ENCODE measurements around the gene NOVA2. TPM values are rescaled to one million over a fixed set of nuclear protein-coding genes. Genes with fewer than 3 reads are reported as not detected.

The NOVA2 gene
- total and polyA plus RNA-seq, 10 donors, result 0.42 to 12.5 (median 3.7) TPM

- WGBS, 5 donors, result 19 to 23% (median 21%) methylated on average over 13 of the region's 13 CpGs
- intact Hi-C loops (cut with DNase I; ENCODE audit: low total_unique reads), result no loop called here
Measured at GRCh38 chr19:45995715-45996385, 22.2 kb upstream of the NOVA2 start.

DNA sequence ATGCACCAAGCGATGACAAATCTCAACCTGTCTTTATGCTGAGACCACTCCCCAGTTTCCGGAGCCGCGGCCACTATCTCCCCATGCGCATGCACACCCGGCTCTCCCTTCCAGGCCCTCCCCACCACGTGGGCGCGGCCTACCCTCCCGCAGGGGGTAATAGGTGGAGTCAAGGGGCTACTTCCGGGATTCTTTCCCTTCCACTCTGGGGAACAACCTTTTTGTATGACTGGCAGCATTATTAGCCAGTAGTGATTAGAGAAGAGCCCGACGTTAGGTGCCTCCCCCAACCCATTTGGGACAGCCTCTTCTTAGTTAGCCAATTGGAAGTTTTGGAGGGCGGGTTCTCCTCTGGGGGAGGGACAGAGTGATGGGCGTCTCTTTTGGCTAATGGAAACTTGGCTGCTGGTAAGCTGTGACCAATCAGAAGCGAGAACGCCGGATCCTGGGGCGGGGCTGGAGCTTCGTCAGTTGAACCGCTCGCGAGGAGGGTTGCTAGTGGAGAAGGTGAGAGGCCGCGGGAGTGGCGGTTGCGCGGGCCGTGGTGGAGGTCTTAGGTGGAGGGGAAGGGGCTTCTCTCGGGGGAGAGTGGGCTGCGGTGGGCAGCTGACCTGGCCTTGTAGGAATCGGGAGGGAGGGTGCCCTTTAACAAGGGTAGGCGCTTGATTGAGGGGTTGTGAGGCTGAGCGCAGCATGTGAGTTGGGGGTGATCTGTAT is 21.5 kb upstream of the NOVA2 start, which contains the start of gene CCDC61:
Gene CCDC61 (plus strand): TSS at position 470 of the 717 bp plus-strand sequence. CDS start 7,552 bp downstream, outside the sequence.
- intact Hi-C loops (cut with DNase I; ENCODE audit: low total_unique reads), result no loop called here
- 0 to 1% (median 1%) methylated on average over 32 to 34 of the region's 34 CpGs for WGBS, 5 donors
- peak within 1 kb of the TSS; percentile 53 to 79 (median 63) for H3K4me3 ChIP-seq

More at GRCh38 chr19:45995715-45996385, 22.2 kb upstream of the NOVA2 start:
- DNase-seq, result no peak
- Histone ChIP-seq H3K36me3 (peaks cover 0 to 12% (median 0%) of the 10 kb centered on the region in 6 donors), H3K27me3 (replicated peaks in 1 of 7) (peaks cover 0 to 15% (median 0%) of the 10 kb centered on the region in 7 donors), H3K4me3 (peak overlapping the region; percentile 39 to 79 (median 63)), H3K4me1 (peaks cover 11 to 44% (median 34%) of the 10 kb centered on the region in 6 donors), H3K9me3 (no peaks in the 10 kb centered on the region), H3K27ac (peak overlapping the region; percentile 36 to 91 (median 84))
- no peak for TF ChIP-seq POLR2AphosphoS5 (IDR thresholded peaks at IDR 0.05)
- no peak for TF ChIP-seq POLR2A (IDR thresholded peaks at IDR 0.05)
- TF ChIP-seq, protein P1, sequence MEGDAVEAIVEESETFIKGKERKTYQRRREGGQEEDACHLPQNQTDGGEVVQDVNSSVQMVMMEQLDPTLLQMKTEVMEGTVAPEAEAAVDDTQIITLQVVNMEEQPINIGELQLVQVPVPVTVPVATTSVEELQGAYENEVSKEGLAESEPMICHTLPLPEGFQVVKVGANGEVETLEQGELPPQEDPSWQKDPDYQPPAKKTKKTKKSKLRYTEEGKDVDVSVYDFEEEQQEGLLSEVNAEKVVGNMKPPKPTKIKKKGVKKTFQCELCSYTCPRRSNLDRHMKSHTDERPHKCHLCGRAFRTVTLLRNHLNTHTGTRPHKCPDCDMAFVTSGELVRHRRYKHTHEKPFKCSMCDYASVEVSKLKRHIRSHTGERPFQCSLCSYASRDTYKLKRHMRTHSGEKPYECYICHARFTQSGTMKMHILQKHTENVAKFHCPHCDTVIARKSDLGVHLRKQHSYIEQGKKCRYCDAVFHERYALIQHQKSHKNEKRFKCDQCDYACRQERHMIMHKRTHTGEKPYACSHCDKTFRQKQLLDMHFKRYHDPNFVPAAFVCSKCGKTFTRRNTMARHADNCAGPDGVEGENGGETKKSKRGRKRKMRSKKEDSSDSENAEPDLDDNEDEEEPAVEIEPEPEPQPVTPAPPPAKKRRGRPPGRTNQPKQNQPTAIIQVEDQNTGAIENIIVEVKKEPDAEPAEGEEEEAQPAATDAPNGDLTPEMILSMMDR (IDR thresholded peaks at IDR 0.05 in 8 of 11, conservative IDR thresholded peaks at IDR 0.05 in 3 of 11), result no peak

GRCh38 chr19:45994456-45994997 is 20.9 kb upstream of the NOVA2 start:
- DNase-seq, result no peak
- 7 to 14% (median 9%) methylated on average over 8 of the region's 8 CpGs for WGBS, 5 donors
- H3K27ac ChIP-seq, result peak overlapping the region in 4 of 8 donors; percentile 18 to 90 (median 46)
- peaks cover 0 to 12% (median 0%) of the 10 kb centered on the region in 6 donors for H3K36me3 ChIP-seq
- H3K4me1 ChIP-seq, result peaks cover 4 to 31% (median 21%) of the 10 kb centered on the region in 6 donors
- intact Hi-C loops (cut with DNase I; ENCODE audit: low total_unique reads), result no loop called here
- TF ChIP-seq POLR2AphosphoS5 (IDR thresholded peaks at IDR 0.05) (no peak), POLR2A (IDR thresholded peaks at IDR 0.05) (no peak)
- TF ChIP-seq, protein P1 (IDR thresholded peaks at IDR 0.05 in 8 of 11, conservative IDR thresholded peaks at IDR 0.05 in 3 of 11), result no peak
- H3K4me3 ChIP-seq, result peak overlapping the region; percentile 47 to 79 (median 62)
- no peaks in the 10 kb centered on the region for H3K9me3 ChIP-seq
- peaks cover 0 to 14% (median 0%) of the 10 kb centered on the region in 7 donors for H3K27me3 ChIP-seq (replicated peaks in 1 of 7)

More for the DNA sequence above, 21.5 kb upstream of the NOVA2 start, which contains the start of gene CCDC61:
- peaks cover 0 to 12% (median 0%) of the 10 kb centered on the region in 6 donors for H3K36me3 ChIP-seq
- peaks cover 7 to 37% (median 27%) of the 10 kb centered on the region in 6 donors for H3K4me1 ChIP-seq
- H3K27ac ChIP-seq, result peak within 1 kb of the TSS; percentile 36 to 91 (median 84)
- TF ChIP-seq POLR2AphosphoS5 (IDR thresholded peaks at IDR 0.05) (peak; percentile 88 to 94 (median 89)), POLR2A (IDR thresholded peaks at IDR 0.05) (peak; percentile 38 to 79 (median 52))
- TF ChIP-seq, protein P1 (IDR thresholded peaks at IDR 0.05 in 8 of 11, conservative IDR thresholded peaks at IDR 0.05 in 3 of 11), result peak in 2 of 11 experiments; percentile 30 to 44
- peak; percentile 97 for DNase-seq
- H3K9me3 ChIP-seq, result no peaks in the 10 kb centered on the region
- peaks cover 0 to 14% (median 0%) of the 10 kb centered on the region in 7 donors for H3K27me3 ChIP-seq (replicated peaks in 1 of 7)
